Stimulated activated effector memory CD8-positive, alpha-beta T cell treated with anti-CD3 and anti-CD28 coated beads, Interleukin-12 subunit alpha, Interleukin-12 subunit beta, amount 100 ng/mL, for 72 hours (primary cell): Measurements from ENCODE around the gene HCK.
A peak's percentile ranks its signal among the peaks of the same experiment; 100 is the strongest.
"Not testable (repeated sequence)": the region's sequence is repeated elsewhere in the genome, so short reads cannot be mapped to it uniquely, and the experiment has no call there.

ENCODE experiments used
- ATAC-seq: fragments of 150-1000 bp; cut with Tn5 transposase; 2 replicates; pipeline ENCODE4 v1.10.0; 2021
- DNase-seq, 2 donors: peaks; one replicate each; pipeline ENCODE4 v3.0.0; 2021 to 2022; ENCODE audit warnings: low spot score in 2 of 2
- H3K27ac Mint-ChIP-seq: one replicate; pipeline ENCODE4 v1.8.0; 2022; ENCODE audit warnings: mild to moderate bottlenecking, mixed read lengths
- H3K36me3 Mint-ChIP-seq: one replicate; pipeline ENCODE4 v1.8.0; 2022; ENCODE audit warnings: mild to moderate bottlenecking, mixed read lengths
- H3K4me1 Mint-ChIP-seq: one replicate; pipeline ENCODE4 v1.8.0; 2022; ENCODE audit warnings: mixed read lengths
- H3K4me3 Mint-ChIP-seq: one replicate; pipeline ENCODE4 v1.8.0; 2022; ENCODE audit warnings: mild to moderate bottlenecking, mixed read lengths
- H3K9me3 Mint-ChIP-seq: one replicate; pipeline ENCODE4 v1.8.0; 2022; ENCODE audit warnings: mixed read lengths

Gene HCK

GRCh38 chr20:32019563-32020463 is 32.2 kb upstream of the HCK start:
- Mint-ChIP-seq H3K4me3 (peak overlapping the region; percentile 78), H3K9me3 (no peaks in the 10 kb centered on the region), H3K36me3 (no peaks in the 10 kb centered on the region), H3K27ac (no peak overlapping the region), H3K4me1 (peaks cover 21% of the 10 kb centered on the region)
- ATAC-seq, result no peak
- DNase-seq, result no peak

GRCh38 chr20:32021091-32021490 is 31.0 kb upstream of the HCK start:
- ATAC-seq (no peak), DNase-seq (no peak)
- H3K27ac Mint-ChIP-seq, result no peak overlapping the region
- peaks cover 21% of the 10 kb centered on the region for H3K4me1 Mint-ChIP-seq
- no peaks in the 10 kb centered on the region for H3K36me3 Mint-ChIP-seq
- H3K9me3 Mint-ChIP-seq, result no peaks in the 10 kb centered on the region
- H3K4me3 Mint-ChIP-seq, result no peak overlapping the region

GRCh38 chr20:32024683-32025295 is 27.3 kb upstream of the HCK start:
- H3K27ac Mint-ChIP-seq, result no peak overlapping the region
- H3K4me3 Mint-ChIP-seq, result no peak overlapping the region
- ATAC-seq (no peak), DNase-seq (no peak)
- H3K4me1 Mint-ChIP-seq, result peaks cover 9% of the 10 kb centered on the region
- H3K9me3 Mint-ChIP-seq, result no peaks in the 10 kb centered on the region
- H3K36me3 Mint-ChIP-seq, result no peaks in the 10 kb centered on the region

GRCh38 chr20:32027643-32028042 is 24.4 kb upstream of the HCK start:
- H3K27ac Mint-ChIP-seq, result no peak overlapping the region

GRCh38 chr20:32028647-32029372 is 23.2 kb upstream of the HCK start:
- peak overlapping the region; percentile 22 for H3K27ac Mint-ChIP-seq
- ATAC-seq, result no peak
- no peaks in the 10 kb centered on the region for H3K4me1 Mint-ChIP-seq

More at GRCh38 chr20:32027643-32028042, 24.4 kb upstream of the HCK start:
- Mint-ChIP-seq H3K4me1 (no peaks in the 10 kb centered on the region), H3K4me3 (no peak overlapping the region), H3K36me3 (no peaks in the 10 kb centered on the region), H3K9me3 (no peaks in the 10 kb centered on the region)
- ATAC-seq, result no peak
- no peak for DNase-seq

GRCh38 chr20:32029561-32029960 is 22.5 kb upstream of the HCK start:
- no peak for DNase-seq
- no peaks in the 10 kb centered on the region for H3K9me3 Mint-ChIP-seq
- no peak overlapping the region for H3K4me3 Mint-ChIP-seq
- H3K27ac Mint-ChIP-seq, result no peak overlapping the region
- no peaks in the 10 kb centered on the region for H3K4me1 Mint-ChIP-seq
- H3K36me3 Mint-ChIP-seq, result no peaks in the 10 kb centered on the region
- ATAC-seq, result no peak

More at GRCh38 chr20:32028647-32029372, 23.2 kb upstream of the HCK start:
- no peak overlapping the region for H3K4me3 Mint-ChIP-seq
- no peaks in the 10 kb centered on the region for H3K36me3 Mint-ChIP-seq
- no peaks in the 10 kb centered on the region for H3K9me3 Mint-ChIP-seq
- DNase-seq, result no peak

- DNase-seq (peak; percentile 56 to 77), ATAC-seq (peak; percentile 64)
- H3K36me3 Mint-ChIP-seq, result no peaks in the 10 kb centered on the region
- no peak overlapping the region for H3K27ac Mint-ChIP-seq
- peak overlapping the region; percentile 43 for H3K4me3 Mint-ChIP-seq
- no peaks in the 10 kb centered on the region for H3K9me3 Mint-ChIP-seq
- no peaks in the 10 kb centered on the region for H3K4me1 Mint-ChIP-seq
Measured at GRCh38 chr20:32031007-32031958, 20.8 kb upstream of the HCK start.

GRCh38 chr20:32033316-32033715 is 18.7 kb upstream of the HCK start:
- H3K36me3 Mint-ChIP-seq, result no peaks in the 10 kb centered on the region
- ATAC-seq, result no peak
- no peak overlapping the region for H3K27ac Mint-ChIP-seq
- no peak overlapping the region for H3K4me3 Mint-ChIP-seq
- no peak for DNase-seq
- H3K4me1 Mint-ChIP-seq, result no peaks in the 10 kb centered on the region
- H3K9me3 Mint-ChIP-seq, result no peaks in the 10 kb centered on the region

GRCh38 chr20:32033721-32034120 is 18.3 kb upstream of the HCK start:
- H3K36me3 Mint-ChIP-seq, H3K27ac Mint-ChIP-seq, H3K9me3 Mint-ChIP-seq, ATAC-seq, H3K4me1 Mint-ChIP-seq, DNase-seq, H3K4me3 Mint-ChIP-seq: not testable (repeated sequence)

GRCh38 chr20:32034581-32035425 is 17.2 kb upstream of the HCK start:
- Mint-ChIP-seq H3K27ac (no peak overlapping the region), H3K4me3 (no peak overlapping the region)

GRCh38 chr20:32035426-32035779 is 16.6 kb upstream of the HCK start:
- no peaks in the 10 kb centered on the region for H3K4me1 Mint-ChIP-seq
- H3K9me3 Mint-ChIP-seq, result no peaks in the 10 kb centered on the region
- DNase-seq (no peak), ATAC-seq (no peak)
- H3K4me3 Mint-ChIP-seq, result no peak overlapping the region
- H3K36me3 Mint-ChIP-seq, result no peaks in the 10 kb centered on the region
- no peak overlapping the region for H3K27ac Mint-ChIP-seq

More at GRCh38 chr20:32034581-32035425, 17.2 kb upstream of the HCK start:
- Mint-ChIP-seq H3K36me3 (no peaks in the 10 kb centered on the region), H3K9me3 (no peaks in the 10 kb centered on the region), H3K4me1 (no peaks in the 10 kb centered on the region)
- DNase-seq (no peak), ATAC-seq (no peak)

GRCh38 chr20:32036252-32036651 is 15.8 kb upstream of the HCK start:
- no peak overlapping the region for H3K27ac Mint-ChIP-seq
- H3K36me3 Mint-ChIP-seq, result no peaks in the 10 kb centered on the region
- ATAC-seq, result no peak
- no peak overlapping the region for H3K4me3 Mint-ChIP-seq
- no peak for DNase-seq
- no peaks in the 10 kb centered on the region for H3K4me1 Mint-ChIP-seq
- H3K9me3 Mint-ChIP-seq, result no peaks in the 10 kb centered on the region

- ATAC-seq, result no peak
- Mint-ChIP-seq H3K9me3 (no peaks in the 10 kb centered on the region), H3K4me3 (no peak overlapping the region), H3K36me3 (no peaks in the 10 kb centered on the region), H3K4me1 (no peaks in the 10 kb centered on the region), H3K27ac (no peak overlapping the region)
- no peak for DNase-seq
Measured at GRCh38 chr20:32036716-32037485, 15.1 kb upstream of the HCK start.
